Heart left ventricle (tissue), 13 donors: ENCODE data around the gene NTM.

Experiments used
- CTCF ChIP-seq, 12 donors: fragments of 200-600 bp; sonication (generic) in 4 of 12; IDR thresholded peaks; one replicate each; pipeline versions ENCODE4 v1.5.0 to v1.8.0; 2018 to 2022; ENCODE audit warnings: antibody characterized with exemption in 12 of 12, mild to moderate bottlenecking in 5 of 12
- POLR2A ChIP-seq, 2 donors: fragments of 450-650 bp; IDR thresholded peaks; one replicate each; pipeline ENCODE4 v1.6.1; 2017; ENCODE audit warnings: antibody characterized with exemption in 2 of 2, mild to moderate bottlenecking in 2 of 2, moderate library complexity in 2 of 2
- donor health status: ischemic (EF 13 %, LVEDD 7.1; RV severe dilation, severe dysfunction).
- donor health status: DM: no; HTN: yes; CAD: no.
- donor health status: DM: no; HTN: no; CAD: no.
- donor health status: ischemic (EF 25% LVEDD 6.9; RV normal size, moderate dysfunction).
- donor health status: ischemic (EF 25% LVEDD 5.7; RV mildly dilated, moderate dysfunction).
- donor health status: ischemic (EF 35%, LVEDD 5.7; RV mildly dilated, moderate dysfunction).
- donor health status: nonischemic (EF 11% LVEDD 7.7; RV severe dilation, severe dysfunction).
- donor health status: DM: yes; HTN: yes; CAD: no.
- donor health status: PGD.
- donor health status: ischemic (EF 29% LVEDD 5.4; RV normal size, mild dysfunction).
- donor health status: nonischemic (EF 23%, LVEDD 6.1; RV moderate dilation, normal function).

GRCh38 chr11:132119573-132119972, 749.2 kb downstream of the NTM start:
- no peak for TF ChIP-seq CTCF (IDR thresholded peaks at IDR 0.05)
- TF ChIP-seq POLR2A (IDR thresholded peaks at IDR 0.05), result no peak
